Measurements from ENCODE around the gene RGS7BP.

The RGS7BP gene

DNA sequence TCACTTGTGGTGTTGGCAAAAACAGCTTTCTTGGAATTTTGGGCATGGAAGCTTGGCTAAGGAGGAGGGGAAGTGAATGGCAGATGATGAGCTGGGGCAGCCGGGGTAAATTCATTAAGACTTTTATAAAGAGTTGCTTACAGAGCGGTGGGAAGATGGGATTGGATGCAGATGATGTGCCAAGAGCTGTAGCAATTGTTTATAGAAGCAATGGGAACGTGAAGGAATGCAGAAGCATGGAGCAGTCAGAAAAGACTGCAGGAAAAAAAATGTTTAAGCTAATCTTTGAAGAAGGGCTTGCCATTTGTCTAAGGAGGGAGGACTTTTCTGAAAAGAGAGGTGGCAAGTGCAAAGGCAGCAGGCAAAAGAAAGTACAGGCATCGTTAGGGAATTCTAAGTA lies 97.9 kb downstream of the RGS7BP start:
- no peak overlapping the region for H3K27ac ChIP-seq
- TF ChIP-seq CTCF (IDR thresholded peaks at IDR 0.05) (no peak), ZFX (IDR thresholded peaks at IDR 0.05; ENCODE audit: borderline replicate concordance) (no peak)

DNA sequence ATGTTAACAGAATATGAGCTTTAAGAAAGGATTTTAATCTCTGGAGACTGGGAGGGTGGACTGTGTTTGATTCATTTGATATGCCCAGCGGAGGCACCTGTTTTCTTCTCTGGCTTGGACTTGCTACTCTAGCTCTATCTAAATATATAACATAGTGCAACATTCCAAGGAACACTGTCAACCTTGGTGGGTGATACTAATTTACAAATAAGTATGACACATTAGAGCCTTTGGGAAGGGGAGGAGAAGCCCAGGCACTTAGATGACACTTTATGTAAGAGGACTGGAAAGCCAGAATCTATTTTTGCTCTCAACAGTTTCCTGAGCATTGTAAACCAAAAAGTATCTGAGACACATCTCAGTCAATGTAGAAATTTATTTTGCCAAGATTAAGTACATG lies 101.1 kb downstream of the RGS7BP start:
- TF ChIP-seq ZFX (IDR thresholded peaks at IDR 0.05; ENCODE audit: borderline replicate concordance) = no peak
- TF ChIP-seq CTCF (IDR thresholded peaks at IDR 0.05) = no peak
- no peak overlapping the region for H3K27ac ChIP-seq

DNA sequence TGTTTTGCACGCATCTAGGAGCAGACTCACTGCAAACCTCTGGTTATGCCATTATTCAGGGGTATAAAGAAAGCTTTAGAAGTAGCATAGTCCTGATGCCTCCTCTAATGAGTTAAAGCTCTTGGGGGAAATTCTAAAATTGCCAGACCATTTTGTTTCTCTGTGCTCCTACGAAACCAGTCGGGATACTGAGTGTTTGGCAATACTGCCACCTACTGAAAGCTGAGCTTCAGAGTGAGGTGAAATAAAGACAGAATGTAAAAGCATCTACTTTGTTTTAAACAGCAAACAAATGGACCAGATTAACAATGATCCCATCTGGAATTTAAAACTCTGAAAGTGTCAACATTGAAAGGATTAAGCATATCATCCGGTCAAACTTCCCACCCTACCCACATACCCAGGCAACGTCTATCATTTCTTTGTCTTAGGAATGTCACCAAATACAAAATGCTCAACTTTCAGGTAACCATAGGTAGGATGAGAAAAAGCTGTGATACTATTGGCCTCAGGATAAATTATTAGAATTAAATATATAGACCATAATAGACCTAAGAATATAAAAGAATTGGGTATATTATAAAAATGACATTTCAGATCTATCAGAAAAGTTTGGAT lies 106.6 kb downstream of the RGS7BP start:
- peak; percentile 88 for TF ChIP-seq CTCF (IDR thresholded peaks at IDR 0.05)
- no peak for TF ChIP-seq ZFX (IDR thresholded peaks at IDR 0.05; ENCODE audit: borderline replicate concordance)
- no peak overlapping the region for H3K27ac ChIP-seq

DNA sequence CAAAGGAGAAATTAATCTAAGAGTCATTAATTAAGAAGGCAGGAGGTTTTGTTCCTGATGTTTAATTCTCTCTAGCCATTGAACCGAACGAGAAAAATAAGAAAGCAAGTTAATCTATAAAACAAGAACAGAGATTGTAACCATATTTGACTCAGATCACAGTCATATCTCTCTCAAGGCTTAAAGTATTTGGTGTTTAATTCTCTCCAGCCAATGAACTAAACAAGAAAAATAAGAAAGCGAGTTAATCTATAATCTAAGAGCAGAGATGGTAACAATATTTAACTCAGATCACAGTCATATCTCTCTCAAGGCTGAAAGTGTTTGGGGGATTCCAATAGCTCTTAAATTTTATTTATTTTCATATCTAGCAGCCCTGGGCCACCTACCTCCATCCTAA lies 110.1 kb downstream of the RGS7BP start:
- TF ChIP-seq CTCF (IDR thresholded peaks at IDR 0.05) = no peak
- TF ChIP-seq ZFX (IDR thresholded peaks at IDR 0.05; ENCODE audit: borderline replicate concordance) = no peak
- H3K27ac ChIP-seq = no peak overlapping the region

DNA sequence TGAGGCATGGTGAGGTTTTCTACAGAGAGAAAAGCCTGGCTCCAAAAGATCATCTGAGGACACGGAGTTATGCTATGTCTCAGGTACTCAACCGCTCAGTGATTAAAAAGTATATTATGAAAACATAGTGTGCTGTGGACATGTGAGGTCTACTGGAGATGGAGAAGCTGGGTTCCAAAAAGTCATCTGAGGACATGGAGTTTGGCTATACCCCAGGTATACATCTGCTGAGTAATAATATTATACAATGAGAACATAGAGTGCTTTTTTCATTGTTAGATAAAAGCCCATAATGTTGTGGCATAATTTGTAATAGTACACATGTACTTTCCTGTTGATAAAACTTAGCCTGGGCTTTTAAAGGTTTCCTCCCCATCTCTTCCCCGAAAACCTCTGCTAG lies 113.8 kb downstream of the RGS7BP start:
- H3K27ac ChIP-seq = no peak overlapping the region
- TF ChIP-seq CTCF (IDR thresholded peaks at IDR 0.05) (no peak), ZFX (IDR thresholded peaks at IDR 0.05; ENCODE audit: borderline replicate concordance) (no peak)

DNA sequence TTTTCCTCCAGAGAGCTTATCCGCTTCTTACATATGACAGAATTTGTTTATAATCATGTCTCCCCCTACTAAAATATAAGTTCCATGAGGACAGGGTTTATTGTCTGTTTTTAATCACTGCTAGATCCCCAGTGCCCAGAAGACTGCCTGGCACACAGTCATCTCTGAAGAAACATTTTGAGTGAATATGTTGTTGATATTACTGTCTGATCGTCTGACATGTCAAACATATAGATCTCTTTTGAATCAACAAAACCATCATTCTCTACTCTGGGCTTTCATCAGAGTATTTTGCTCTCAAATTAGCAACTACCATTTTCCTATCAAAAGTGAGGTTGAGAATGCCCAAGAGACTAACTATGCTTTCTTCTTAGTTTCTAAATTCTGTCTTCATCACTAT lies 117.2 kb downstream of the RGS7BP start:
- no peak for TF ChIP-seq CTCF (IDR thresholded peaks at IDR 0.05)
- TF ChIP-seq ZFX (IDR thresholded peaks at IDR 0.05; ENCODE audit: borderline replicate concordance) = no peak
- H3K27ac ChIP-seq = no peak overlapping the region

DNA sequence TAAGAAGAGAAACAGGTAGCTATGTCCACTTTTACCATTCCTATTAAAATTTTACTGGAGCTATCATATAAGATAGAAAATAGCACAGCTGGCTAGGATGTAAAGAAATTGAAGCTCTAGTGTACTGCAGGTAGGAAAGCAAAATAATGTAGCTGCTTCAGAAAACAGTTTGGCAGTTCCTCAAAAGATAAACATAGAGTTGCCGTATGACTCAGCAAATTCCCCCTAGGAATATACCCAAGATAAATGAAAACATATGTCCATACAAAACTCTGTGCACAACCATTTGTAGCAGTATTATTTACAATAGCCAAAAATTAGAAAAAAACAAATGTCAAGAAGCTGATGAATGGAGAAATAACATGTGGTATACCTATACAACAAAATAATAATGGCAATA lies 119.9 kb downstream of the RGS7BP start:
- TF ChIP-seq CTCF (IDR thresholded peaks at IDR 0.05) (no peak), ZFX (IDR thresholded peaks at IDR 0.05; ENCODE audit: borderline replicate concordance) (no peak)

More for the DNA sequence above, 119.9 kb downstream of the RGS7BP start:
- H3K27ac ChIP-seq = no peak overlapping the region
